HepG2 (cell line): ENCODE data around the gene ZNF605. TPM values are rescaled to one million over a fixed set of nuclear protein-coding genes. Genes with fewer than 3 reads are reported as not detected.

Source experiments
- BRD4 ChIP-seq: sonication (generic); formaldehyde crosslinking; IDR thresholded peaks from 2 replicates; pipeline ENCODE4 v1.4.0; 2020; ENCODE audit warnings: missing genetic modification reagents
- CAMTA2 ChIP-seq: sonication (generic); formaldehyde crosslinking; IDR thresholded peaks from 2 replicates; pipeline ENCODE4 v1.4.0; 2020; ENCODE audit warnings: mild to moderate bottlenecking, missing genetic modification reagents, borderline replicate concordance
- NCOA1 ChIP-seq: sonication (generic); formaldehyde crosslinking; IDR thresholded peaks from 2 replicates; pipeline ENCODE4 v1.9.0; 2021; ENCODE audit warnings: missing genetic modification reagents
- NFE2L2 ChIP-seq: fragments of 150-350 bp; IDR thresholded peaks from 2 replicates; pipeline ENCODE4 v1.6.1; 2014; ENCODE audit warnings: low read length
- NR2C2 ChIP-seq: sonication (generic); formaldehyde crosslinking; IDR thresholded peaks from 2 replicates; pipeline ENCODE4 v1.4.0; 2020; ENCODE audit warnings: missing genetic modification reagents, mild to moderate bottlenecking, moderate library complexity, borderline replicate concordance
- NR2F6 ChIP-seq, 2 experiments: IDR thresholded peaks; 2 replicates each; pipeline ENCODE4 v1.6.1; 2016; ENCODE audit warnings: antibody characterized with exemption in 1 of 2, mild to moderate bottlenecking in 1 of 2
- TEAD3 ChIP-seq: optimal IDR thresholded peaks from 2 replicates; pipeline ENCODE3; 2016; ENCODE audit warnings: borderline replicate concordance
- ZFX ChIP-seq: sonication (generic); formaldehyde crosslinking; IDR thresholded peaks from 2 replicates; pipeline ENCODE4 v1.4.0; 2020; ENCODE audit warnings: mild to moderate bottlenecking, low read depth, missing genetic modification reagents, moderate library complexity
- ZNF326 ChIP-seq: sonication (generic); formaldehyde crosslinking; IDR thresholded peaks from 2 replicates; pipeline ENCODE4 v1.4.0; 2020; ENCODE audit warnings: missing genetic modification reagents, borderline replicate concordance
- ZNF460 ChIP-seq: sonication (generic); formaldehyde crosslinking; IDR thresholded peaks from 2 replicates; pipeline ENCODE4 v1.5.1; 2020; ENCODE audit warnings: missing genetic modification reagents, mild to moderate bottlenecking, borderline replicate concordance
- polyA plus RNA-seq, 8 experiments: library from polyadenylated mRNA; depleted of rRNA in 3 of 8; stranded (reverse) in 7 of 8; unstranded in 1 of 8; fragments of >200 nt; fragmentation: Illumina TruSeq in 4 of 8; extraction: Trizol in 4 of 8; gene quantifications; 2 replicates each; pipeline versions ENCODE4 v1.2.1 to v1.2.3, GENCODE V29; 2011 to 2016; ENCODE audit warnings: low read depth in 4 of 8, missing spikeins in 1 of 8, mixed read lengths in 1 of 8; ENCODE audit not compliant: insufficient read depth in 1 of 8
- total RNA-seq, 5 experiments: library from RNA; depleted of rRNA; stranded (reverse); fragments of >200 nt; fragmentation: Illumina TruSeq; extraction: Trizol; gene quantifications; 2 replicates each; pipeline ENCODE4 v1.2.3, GENCODE V29; 2016; ENCODE audit warnings: low read depth in 1 of 5
- TF ChIP-seq, protein P1 (sequence below): IDR thresholded peaks from 2 replicates; pipeline ENCODE4 v1.6.1; 2016; ENCODE audit warnings: mild to moderate bottlenecking, missing biosample characterization, missing genetic modification reagents
- TF ChIP-seq, protein P2 (sequence below), 2 experiments: fragments of 450-650 bp in 1 of 2; sonication (generic) in 1 of 2; formaldehyde crosslinking in 1 of 2; IDR thresholded peaks; 2 replicates each; pipeline versions ENCODE4 v1.6.1 to v1.8.0; 2016 to 2022; ENCODE audit warnings: antibody characterized with exemption in 1 of 2, mild to moderate bottlenecking in 1 of 2, missing genetic modification reagents in 1 of 2
- TF ChIP-seq, protein P3 (sequence below): sonication (generic); formaldehyde crosslinking; IDR thresholded peaks from 2 replicates; pipeline ENCODE4 v1.4.0; 2020; ENCODE audit warnings: missing genetic modification reagents
- TF ChIP-seq, protein P4 (sequence below): sonication (generic); formaldehyde crosslinking; conservative IDR thresholded peaks from 2 replicates; pipeline ENCODE4 v1.5.0; 2020; ENCODE audit warnings: missing genetic modification reagents

Gene ZNF605
- total and polyA plus RNA-seq, 2 of the 13 experiments (the other 11 are each of a cell fraction or from before 2014, with no cell fraction given) = 6.7 to 6.8 TPM

DNA sequence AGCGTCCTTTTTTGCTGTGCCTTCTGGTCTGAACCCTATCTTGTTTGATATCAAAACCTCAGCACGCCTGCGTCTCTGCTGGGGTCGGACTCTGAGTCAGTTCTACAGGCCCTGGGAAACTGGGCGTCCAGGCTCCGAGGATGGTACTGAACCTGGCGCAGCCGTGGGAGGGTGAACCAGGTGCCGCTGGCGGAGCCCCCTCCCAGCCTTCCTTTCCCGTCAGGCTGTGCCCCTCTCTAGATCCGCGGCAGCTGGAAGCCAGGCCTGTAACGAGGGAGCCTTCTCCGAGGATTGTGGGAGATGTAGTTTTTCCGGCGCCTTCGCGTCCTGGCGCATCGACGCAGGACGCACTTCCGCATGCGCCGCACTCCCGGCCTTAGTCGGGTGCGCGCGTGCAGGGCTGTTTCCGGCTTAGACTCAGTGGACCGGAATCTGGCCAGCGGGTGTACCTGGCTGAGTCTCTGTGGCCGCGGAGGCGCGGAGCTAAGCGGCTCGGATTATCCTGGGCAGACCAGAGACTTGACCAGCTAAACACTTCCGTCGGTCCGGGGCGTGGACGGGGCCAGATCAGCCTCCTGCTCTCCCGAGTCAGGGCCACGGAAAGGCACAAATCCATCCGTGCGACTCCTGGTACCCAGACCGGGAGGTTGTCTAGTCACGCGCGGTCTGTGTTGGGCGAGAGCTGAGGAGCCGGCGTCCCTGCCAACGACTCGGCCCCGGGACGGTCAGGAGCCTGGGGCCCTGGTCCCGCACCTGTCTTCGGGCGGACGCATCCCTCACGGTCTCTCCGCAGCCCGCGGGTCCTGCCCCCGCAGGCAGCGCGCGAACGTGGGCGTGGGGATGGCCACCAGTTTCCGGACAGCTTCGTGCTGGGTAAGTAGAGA, 30.1 kb upstream of the ZNF605 start, which contains the start of gene ZNF26 (continued):
- TF ChIP-seq, protein P1, sequence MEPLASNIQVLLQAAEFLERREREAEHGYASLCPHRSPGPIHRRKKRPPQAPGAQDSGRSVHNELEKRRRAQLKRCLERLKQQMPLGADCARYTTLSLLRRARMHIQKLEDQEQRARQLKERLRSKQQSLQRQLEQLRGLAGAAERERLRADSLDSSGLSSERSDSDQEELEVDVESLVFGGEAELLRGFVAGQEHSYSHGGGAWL = peak; percentile 89
- TF ChIP-seq CAMTA2 (no peak), BRD4 (CRISPR knock-in tag) (0 out of 2 replicates have a peak, but pooled peaks have one; percentile 60), ZNF326 (CRISPR knock-in tag) (no peak), NR2F6 (IDR thresholded peaks at IDR 0.05) (no peak), NR2F6 (CRISPR knock-in tag; IDR thresholded peaks at IDR 0.05) (peak; percentile 56; the same call in 1 of the 2 replicates), NR2C2 (CRISPR knock-in tag) (peak; percentile 92), ZFX (peak; percentile 98), NFE2L2 (no peak), TEAD3 (CRISPR knock-in tag) (peak; percentile 69), ZNF460 (no peak; the same call in 1 of the 2 replicates), NCOA1 (CRISPR knock-in tag) (no peak)
- TF ChIP-seq, protein P2, sequence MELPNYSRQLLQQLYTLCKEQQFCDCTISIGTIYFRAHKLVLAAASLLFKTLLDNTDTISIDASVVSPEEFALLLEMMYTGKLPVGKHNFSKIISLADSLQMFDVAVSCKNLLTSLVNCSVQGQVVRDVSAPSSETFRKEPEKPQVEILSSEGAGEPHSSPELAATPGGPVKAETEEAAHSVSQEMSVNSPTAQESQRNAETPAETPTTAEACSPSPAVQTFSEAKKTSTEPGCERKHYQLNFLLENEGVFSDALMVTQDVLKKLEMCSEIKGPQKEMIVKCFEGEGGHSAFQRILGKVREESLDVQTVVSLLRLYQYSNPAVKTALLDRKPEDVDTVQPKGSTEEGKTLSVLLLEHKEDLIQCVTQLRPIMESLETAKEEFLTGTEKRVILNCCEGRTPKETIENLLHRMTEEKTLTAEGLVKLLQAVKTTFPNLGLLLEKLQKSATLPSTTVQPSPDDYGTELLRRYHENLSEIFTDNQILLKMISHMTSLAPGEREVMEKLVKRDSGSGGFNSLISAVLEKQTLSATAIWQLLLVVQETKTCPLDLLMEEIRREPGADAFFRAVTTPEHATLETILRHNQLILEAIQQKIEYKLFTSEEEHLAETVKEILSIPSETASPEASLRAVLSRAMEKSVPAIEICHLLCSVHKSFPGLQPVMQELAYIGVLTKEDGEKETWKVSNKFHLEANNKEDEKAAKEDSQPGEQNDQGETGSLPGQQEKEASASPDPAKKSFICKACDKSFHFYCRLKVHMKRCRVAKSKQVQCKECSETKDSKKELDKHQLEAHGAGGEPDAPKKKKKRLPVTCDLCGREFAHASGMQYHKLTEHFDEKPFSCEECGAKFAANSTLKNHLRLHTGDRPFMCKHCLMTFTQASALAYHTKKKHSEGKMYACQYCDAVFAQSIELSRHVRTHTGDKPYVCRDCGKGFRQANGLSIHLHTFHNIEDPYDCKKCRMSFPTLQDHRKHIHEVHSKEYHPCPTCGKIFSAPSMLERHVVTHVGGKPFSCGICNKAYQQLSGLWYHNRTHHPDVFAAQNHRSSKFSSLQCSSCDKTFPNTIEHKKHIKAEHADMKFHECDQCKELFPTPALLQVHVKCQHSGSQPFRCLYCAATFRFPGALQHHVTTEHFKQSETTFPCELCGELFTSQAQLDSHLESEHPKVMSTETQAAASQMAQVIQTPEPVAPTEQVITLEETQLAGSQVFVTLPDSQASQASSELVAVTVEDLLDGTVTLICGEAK (IDR thresholded peaks at IDR 0.05) = peak; percentile 76
- TF ChIP-seq, protein P2 (CRISPR knock-in tag; IDR thresholded peaks at IDR 0.05) = peak; percentile 76; the same call in 1 of the 2 replicates
- TF ChIP-seq, protein P3, sequence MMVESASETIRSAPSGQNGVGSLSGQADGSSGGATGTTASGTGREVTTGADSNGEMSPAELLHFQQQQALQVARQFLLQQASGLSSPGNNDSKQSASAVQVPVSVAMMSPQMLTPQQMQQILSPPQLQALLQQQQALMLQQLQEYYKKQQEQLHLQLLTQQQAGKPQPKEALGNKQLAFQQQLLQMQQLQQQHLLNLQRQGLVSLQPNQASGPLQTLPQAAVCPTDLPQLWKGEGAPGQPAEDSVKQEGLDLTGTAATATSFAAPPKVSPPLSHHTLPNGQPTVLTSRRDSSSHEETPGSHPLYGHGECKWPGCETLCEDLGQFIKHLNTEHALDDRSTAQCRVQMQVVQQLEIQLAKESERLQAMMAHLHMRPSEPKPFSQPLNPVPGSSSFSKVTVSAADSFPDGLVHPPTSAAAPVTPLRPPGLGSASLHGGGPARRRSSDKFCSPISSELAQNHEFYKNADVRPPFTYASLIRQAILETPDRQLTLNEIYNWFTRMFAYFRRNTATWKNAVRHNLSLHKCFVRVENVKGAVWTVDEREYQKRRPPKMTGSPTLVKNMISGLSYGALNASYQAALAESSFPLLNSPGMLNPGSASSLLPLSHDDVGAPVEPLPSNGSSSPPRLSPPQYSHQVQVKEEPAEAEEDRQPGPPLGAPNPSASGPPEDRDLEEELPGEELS (CRISPR knock-in tag) = no peak; the same call in 1 of the 2 replicates
- TF ChIP-seq, protein P4, sequence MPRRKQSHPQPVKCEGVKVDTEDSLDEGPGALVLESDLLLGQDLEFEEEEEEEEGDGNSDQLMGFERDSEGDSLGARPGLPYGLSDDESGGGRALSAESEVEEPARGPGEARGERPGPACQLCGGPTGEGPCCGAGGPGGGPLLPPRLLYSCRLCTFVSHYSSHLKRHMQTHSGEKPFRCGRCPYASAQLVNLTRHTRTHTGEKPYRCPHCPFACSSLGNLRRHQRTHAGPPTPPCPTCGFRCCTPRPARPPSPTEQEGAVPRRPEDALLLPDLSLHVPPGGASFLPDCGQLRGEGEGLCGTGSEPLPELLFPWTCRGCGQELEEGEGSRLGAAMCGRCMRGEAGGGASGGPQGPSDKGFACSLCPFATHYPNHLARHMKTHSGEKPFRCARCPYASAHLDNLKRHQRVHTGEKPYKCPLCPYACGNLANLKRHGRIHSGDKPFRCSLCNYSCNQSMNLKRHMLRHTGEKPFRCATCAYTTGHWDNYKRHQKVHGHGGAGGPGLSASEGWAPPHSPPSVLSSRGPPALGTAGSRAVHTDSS (CRISPR knock-in tag) = 0 out of 2 replicates have a peak, but pooled peaks have one; percentile 36
